ENCODE results near the gene HCFC2. TPM values are rescaled to one million over a fixed set of nuclear protein-coding genes. Genes with fewer than 3 reads are reported as not detected.
A peak's percentile ranks its signal among the peaks of the same experiment; 100 is the strongest.

HCFC2 gene
- total and polyA plus RNA-seq, 9 of the 15 experiments (the other 6 are each of a cell fraction or from before 2014, with no cell fraction given): 1.2 to 6.5 (median 3.8) TPM

- TF ChIP-seq THAP12 (CRISPR knock-in tag; IDR thresholded peaks at IDR 0.05): peak; percentile 51; the same call in 1 of the 2 replicates
- TF ChIP-seq ASH1L (IDR thresholded peaks at IDR 0.05; ENCODE audit: borderline replicate concordance, low read depth, partially characterized antibody): no peak
- 0 out of 2 replicates have a peak, but pooled peaks have one; percentile 30 for TF ChIP-seq ZKSCAN1 (IDR thresholded peaks at IDR 0.05; ENCODE audit: low read depth, low read length)
- no peak for TF ChIP-seq NR2C1 (IDR thresholded peaks at IDR 0.05)
- TF ChIP-seq NR2C1 (tag; IDR thresholded peaks at IDR 0.05): no peak
- no peak for TF ChIP-seq ZNF311 (CRISPR knock-in tag; IDR thresholded peaks at IDR 0.05)
- no peak for TF ChIP-seq ZNF586 (CRISPR knock-in tag; conservative IDR thresholded peaks at IDR 0.05)
- TF ChIP-seq POLR2AphosphoS2 (IDR thresholded peaks at IDR 0.05; ENCODE audit: low read length): no peak
- TF ChIP-seq TAF1 (IDR thresholded peaks at IDR 0.05; ENCODE audit: control insufficient read depth, extremely low read depth, insufficient read depth, low read length, severe bottlenecking): peak; percentile 82
- no peak for TF ChIP-seq FOXA1 (IDR thresholded peaks at IDR 0.05; ENCODE audit: borderline replicate concordance)
- TF ChIP-seq LEF1 (IDR thresholded peaks at IDR 0.05): no peak
- peak; percentile 16; the same call in 1 of the 2 replicates for TF ChIP-seq TAF7 (tag; IDR thresholded peaks at IDR 0.05)
- TF ChIP-seq, protein P1, sequence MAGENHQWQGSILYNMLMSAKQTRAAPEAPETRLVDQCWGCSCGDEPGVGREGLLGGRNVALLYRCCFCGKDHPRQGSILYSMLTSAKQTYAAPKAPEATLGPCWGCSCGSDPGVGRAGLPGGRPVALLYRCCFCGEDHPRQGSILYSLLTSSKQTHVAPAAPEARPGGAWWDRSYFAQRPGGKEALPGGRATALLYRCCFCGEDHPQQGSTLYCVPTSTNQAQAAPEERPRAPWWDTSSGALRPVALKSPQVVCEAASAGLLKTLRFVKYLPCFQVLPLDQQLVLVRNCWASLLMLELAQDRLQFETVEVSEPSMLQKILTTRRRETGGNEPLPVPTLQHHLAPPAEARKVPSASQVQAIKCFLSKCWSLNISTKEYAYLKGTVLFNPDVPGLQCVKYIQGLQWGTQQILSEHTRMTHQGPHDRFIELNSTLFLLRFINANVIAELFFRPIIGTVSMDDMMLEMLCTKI (IDR thresholded peaks at IDR 0.05; ENCODE audit: partially characterized antibody): no peak
- peak; percentile 86 for TF ChIP-seq TBP (optimal IDR thresholded peaks at IDR 0.05; ENCODE audit: low read depth, low read length)
- TF ChIP-seq SNAPC5 (CRISPR knock-in tag; IDR thresholded peaks at IDR 0.05): no peak
- no peak for TF ChIP-seq ARID3B (CRISPR knock-in tag; IDR thresholded peaks at IDR 0.05; ENCODE audit: borderline replicate concordance)
- no peak for TF ChIP-seq HNRNPLL (IDR thresholded peaks at IDR 0.05; ENCODE audit: low read depth, low read length, poor library complexity, severe bottlenecking)
- TF ChIP-seq BRD9 (IDR thresholded peaks at IDR 0.05; ENCODE audit: low read depth, partially characterized antibody): no peak
- no peak for TF ChIP-seq PRPF4 (IDR thresholded peaks at IDR 0.05; ENCODE audit: insufficient read depth, low read depth, low read length, poor library complexity, severe bottlenecking)
- TF ChIP-seq ZNF668 (CRISPR knock-in tag; IDR thresholded peaks at IDR 0.05): no peak
- no peak for TF ChIP-seq ZNF280A (IDR thresholded peaks at IDR 0.05; ENCODE audit: low read depth, partially characterized antibody)
Observed at GRCh38 chr12:104137902-104138796, 73.8 kb downstream of the HCFC2 start, which contains the start of gene NFYB (continued).
